ENCODE data around the gene PTPRR. TPM values are rescaled to one million over a fixed set of nuclear protein-coding genes. Genes with fewer than 3 reads are reported as not detected.

The PTPRR gene
- polyA plus RNA-seq, 2 of the 4 experiments (the other 2 are of a cell fraction), result 0.13 to 0.15 TPM

GRCh38 chr12:70686299-70686698 is 234.2 kb downstream of the PTPRR start:
- H3K4me3 ChIP-seq, result no peak overlapping the region
- H3K27ac ChIP-seq, result no peak overlapping the region
- H3K4me2 ChIP-seq, result no peak overlapping the region
- FAIRE-seq, result no peak
- ATAC-seq, result no peak
- ChIA-PET POLR2A (no interaction called here), CTCF (interaction anchor here (1.1 kb wide), 1 partner anchor 786 kb away, joined by 3 read pairs; no protein-coding TSS in a partner anchor)
- TF ChIP-seq POLR2AphosphoS2 (conservative IDR thresholded peaks at IDR 0.05; ENCODE audit: low read length) (no peak), NFE2L2 (conservative IDR thresholded peaks at IDR 0.05; ENCODE audit: low read length) (no peak), FOSB (CRISPR knock-in tag; IDR thresholded peaks at IDR 0.05) (no peak), EHF (CRISPR knock-in tag; IDR thresholded peaks at IDR 0.05) (no peak), PBX3 (IDR thresholded peaks at IDR 0.05) (no peak), ZC3H11A (IDR thresholded peaks at IDR 0.05) (no peak), NPAS2 (CRISPR knock-in tag; IDR thresholded peaks at IDR 0.05; ENCODE audit: borderline replicate concordance) (no peak), HEYL (CRISPR knock-in tag; IDR thresholded peaks at IDR 0.05) (no peak), KDM5A (IDR thresholded peaks at IDR 0.05) (no peak), GATA3 (IDR thresholded peaks at IDR 0.05; ENCODE audit: borderline replicate concordance) (no peak), PHF8 (IDR thresholded peaks at IDR 0.05; ENCODE audit: borderline replicate concordance, low read depth) (no peak), RARB (CRISPR knock-in tag; IDR thresholded peaks at IDR 0.05) (no peak), FOSL2 (IDR thresholded peaks at IDR 0.05) (no peak), FOSL2 (CRISPR knock-in tag; IDR thresholded peaks at IDR 0.05) (no peak)
- no peaks in the 10 kb centered on the region for H3K4me1 ChIP-seq
- WGBS (ENCODE audit: missing lambda C conversion rate), result 84% methylated on average over 2 of the region's 2 CpGs
- no peak for DNase-seq (ENCODE audit: low read depth in 1 of 2, low spot score in 1 of 2)
- H3K9me3 ChIP-seq, result no peaks in the 10 kb centered on the region

- no peaks in the 10 kb centered on the region for H3K9me3 ChIP-seq
- ATAC-seq (no peak), FAIRE-seq (no peak), DNase-seq (ENCODE audit: low read depth in 1 of 2, low spot score in 1 of 2) (no peak)
- H3K4me3 ChIP-seq, result no peak overlapping the region
- no peak for TF ChIP-seq RARB (CRISPR knock-in tag; IDR thresholded peaks at IDR 0.05)
- TF ChIP-seq JUNB (IDR thresholded peaks at IDR 0.05), result no peak
- TF ChIP-seq ZSCAN20 (CRISPR knock-in tag; IDR thresholded peaks at IDR 0.05), result no peak
- TF ChIP-seq CHD4 (IDR thresholded peaks at IDR 0.05; ENCODE audit: borderline replicate concordance), result no peak
- no peak for TF ChIP-seq KDM5A (IDR thresholded peaks at IDR 0.05)
- no peak for TF ChIP-seq ELK1 (IDR thresholded peaks at IDR 0.05; ENCODE audit: low read depth, low read length)
- no peak for TF ChIP-seq HOXB5 (CRISPR knock-in tag; IDR thresholded peaks at IDR 0.05)
- TF ChIP-seq MAX (IDR thresholded peaks at IDR 0.05), result no peak
- TF ChIP-seq HOXA7 (CRISPR knock-in tag; IDR thresholded peaks at IDR 0.05), result no peak
- no peak for TF ChIP-seq PHF8 (IDR thresholded peaks at IDR 0.05; ENCODE audit: borderline replicate concordance, low read depth)
- TF ChIP-seq USF2 (IDR thresholded peaks at IDR 0.05), result no peak
- TF ChIP-seq HES2 (IDR thresholded peaks at IDR 0.05), result no peak
- no peak for TF ChIP-seq CBX8 (IDR thresholded peaks at IDR 0.05)
- TF ChIP-seq RCOR1 (IDR thresholded peaks at IDR 0.05; ENCODE audit: low read depth, low read length), result no peak
- no peak for TF ChIP-seq EP300 (IDR thresholded peaks at IDR 0.05)
- no peak for TF ChIP-seq POLR2AphosphoS2 (conservative IDR thresholded peaks at IDR 0.05; ENCODE audit: low read length)
- 25% methylated on average over 3 of the region's 3 CpGs for whole genome bisulfite sequencing (ENCODE audit: missing lambda C conversion rate)
- no peaks in the 10 kb centered on the region for H3K4me1 ChIP-seq
- no peak overlapping the region for H3K4me2 ChIP-seq
- CTCF ChIA-PET, result no interaction called here
- POLR2A ChIA-PET, result no interaction called here
- H3K27ac ChIP-seq, result no peak overlapping the region
These were observed 236.6 kb downstream of the PTPRR start for GRCh38 chr12:70683976-70684375.
